SH-SY5Y (cell line): ENCODE measurements around the gene CCNE1.

Experiments used
- GATA2 ChIP-seq: IDR thresholded peaks from 2 replicates; pipeline ENCODE4 v1.6.1; 2011; ENCODE audit warnings: mild to moderate bottlenecking, low read depth, low read length
- GATA3 ChIP-seq: IDR thresholded peaks from 2 replicates; pipeline ENCODE4 v1.6.1; 2011; ENCODE audit warnings: low read depth, mild to moderate bottlenecking, low read length, moderate library complexity

Gene CCNE1

GRCh38 chr19:29867984-29868383 lies 56.2 kb downstream of the CCNE1 start:
- TF ChIP-seq GATA2: no peak
- TF ChIP-seq GATA3: no peak

DNA sequence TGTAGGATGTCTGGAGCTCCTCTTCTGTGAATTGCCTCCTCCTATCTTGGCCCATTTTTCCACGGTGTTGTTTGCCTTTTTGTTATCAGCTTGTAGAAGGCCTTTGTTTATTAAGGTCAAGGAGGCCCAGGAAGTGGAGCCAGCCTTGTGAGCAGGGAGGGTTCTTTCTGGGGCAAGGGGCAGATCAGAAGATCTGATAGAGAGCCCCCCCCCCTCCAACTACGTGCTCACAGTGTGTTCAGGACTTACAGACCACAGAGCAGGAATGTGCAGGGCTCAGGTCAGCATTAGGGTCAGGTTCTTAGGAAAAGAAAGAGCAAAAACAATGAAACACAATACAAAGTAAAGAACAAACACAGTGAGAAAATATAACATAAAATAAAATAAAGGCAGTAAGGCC lies 59.4 kb downstream of the CCNE1 start:
- TF ChIP-seq GATA3: no peak
- no peak for TF ChIP-seq GATA2

- TF ChIP-seq GATA2: no peak
- TF ChIP-seq GATA3: no peak
These were observed 60.5 kb downstream of the CCNE1 start for GRCh38 chr19:29872224-29872731.

GRCh38 chr19:29873024-29873800 lies 61.4 kb downstream of the CCNE1 start:
- no peak for TF ChIP-seq GATA3
- TF ChIP-seq GATA2: no peak
